Hepatocyte (in vitro differentiated cells): ENCODE results near the gene ASB6.

ENCODE experiments used
- EZH2 ChIP-seq: fragments of 200-600 bp; sonication (generic); IDR thresholded peaks from 2 replicates; pipeline ENCODE4 v1.6.1; 2016; ENCODE audit warnings: antibody characterized with exemption, mild to moderate bottlenecking, borderline replicate concordance
- EZH2phosphoT487 ChIP-seq: fragments of 200-600 bp; sonication (generic); IDR thresholded peaks from one replicate; pipeline ENCODE4 v1.6.1; 2018; ENCODE audit warnings: antibody characterized with exemption, mild to moderate bottlenecking, low read depth, moderate library complexity; ENCODE audit not compliant: unreplicated experiment, severe bottlenecking
- TF ChIP-seq, protein P1 (sequence below): fragments of 200-600 bp; sonication (generic); IDR thresholded peaks from 2 replicates; pipeline ENCODE4 v1.5.1; 2016; ENCODE audit warnings: antibody characterized with exemption, mild to moderate bottlenecking; ENCODE audit not compliant: poor library complexity

DNA sequence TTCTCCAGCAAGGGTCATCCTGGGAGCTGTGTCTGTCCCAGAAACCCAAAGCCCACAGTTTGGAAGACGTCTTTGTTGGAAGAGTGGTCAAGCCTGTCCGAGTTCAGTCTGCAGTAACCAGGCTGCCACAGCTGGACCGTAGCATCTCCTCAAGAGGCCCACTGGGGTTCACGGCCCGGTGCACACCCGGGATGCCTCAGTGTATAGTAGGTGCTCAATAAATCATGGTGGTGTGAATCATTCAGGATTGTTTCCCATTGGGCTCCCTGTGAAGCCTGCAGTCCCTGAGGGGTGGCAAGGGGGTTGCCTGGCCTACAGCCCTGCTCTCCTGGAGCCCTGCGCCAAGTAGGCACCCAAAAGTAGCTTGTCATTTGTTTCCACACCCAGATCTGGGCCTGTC is 13.2 kb upstream of the ASB6 start:
- no peak for TF ChIP-seq EZH2phosphoT487
- TF ChIP-seq, protein P1, sequence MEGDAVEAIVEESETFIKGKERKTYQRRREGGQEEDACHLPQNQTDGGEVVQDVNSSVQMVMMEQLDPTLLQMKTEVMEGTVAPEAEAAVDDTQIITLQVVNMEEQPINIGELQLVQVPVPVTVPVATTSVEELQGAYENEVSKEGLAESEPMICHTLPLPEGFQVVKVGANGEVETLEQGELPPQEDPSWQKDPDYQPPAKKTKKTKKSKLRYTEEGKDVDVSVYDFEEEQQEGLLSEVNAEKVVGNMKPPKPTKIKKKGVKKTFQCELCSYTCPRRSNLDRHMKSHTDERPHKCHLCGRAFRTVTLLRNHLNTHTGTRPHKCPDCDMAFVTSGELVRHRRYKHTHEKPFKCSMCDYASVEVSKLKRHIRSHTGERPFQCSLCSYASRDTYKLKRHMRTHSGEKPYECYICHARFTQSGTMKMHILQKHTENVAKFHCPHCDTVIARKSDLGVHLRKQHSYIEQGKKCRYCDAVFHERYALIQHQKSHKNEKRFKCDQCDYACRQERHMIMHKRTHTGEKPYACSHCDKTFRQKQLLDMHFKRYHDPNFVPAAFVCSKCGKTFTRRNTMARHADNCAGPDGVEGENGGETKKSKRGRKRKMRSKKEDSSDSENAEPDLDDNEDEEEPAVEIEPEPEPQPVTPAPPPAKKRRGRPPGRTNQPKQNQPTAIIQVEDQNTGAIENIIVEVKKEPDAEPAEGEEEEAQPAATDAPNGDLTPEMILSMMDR: no peak
- TF ChIP-seq EZH2: no peak
